Chondrocyte (in vitro differentiated cells): Measurements from ENCODE around the gene NXPE3. TPM values are rescaled to one million over a fixed set of nuclear protein-coding genes. Genes with fewer than 3 reads are reported as not detected.

ENCODE experiments used
- DNase-seq: peaks from one replicate; pipeline ENCODE4 v3.0.0; 2021; ENCODE audit warnings: mixed read lengths, low spot score
- H3K27ac Mint-ChIP-seq: one replicate; pipeline ENCODE4 v1.8.0; 2021; ENCODE audit warnings: mild to moderate bottlenecking, moderate library complexity, mixed read lengths; ENCODE audit not compliant: unreplicated experiment
- H3K27me3 Mint-ChIP-seq: 2 replicates; pipeline ENCODE4 v1.8.0; 2021; ENCODE audit warnings: low read depth, mixed read lengths
- H3K36me3 Mint-ChIP-seq: 2 replicates; pipeline ENCODE4 v1.8.0; 2021; ENCODE audit warnings: low read depth, mixed read lengths
- H3K4me1 Mint-ChIP-seq: 2 replicates; pipeline ENCODE4 v1.8.0; 2021; ENCODE audit warnings: low read depth, mild to moderate bottlenecking, mixed read lengths
- H3K4me3 Mint-ChIP-seq: one replicate; pipeline ENCODE4 v1.8.0; 2021; ENCODE audit warnings: mild to moderate bottlenecking, moderate library complexity, mixed read lengths; ENCODE audit not compliant: unreplicated experiment
- H3K9me3 Mint-ChIP-seq: 2 replicates; pipeline ENCODE4 v1.8.0; 2021; ENCODE audit warnings: low read depth, mixed read lengths
- CTCF ChIP-seq: fragments of 200-600 bp; sonication (generic); IDR thresholded peaks from 2 replicates; pipeline ENCODE4 v1.5.0; 2021; ENCODE audit warnings: antibody characterized with exemption, mild to moderate bottlenecking, moderate library complexity
- total RNA-seq: library from RNA; stranded (reverse); gene quantifications from 3 replicates; pipeline ENCODE4 v1.2.1, GENCODE V29; 2021

Gene NXPE3
- total RNA-seq, 1 donor from 2014 or later: 20.3 TPM

GRCh38 chr3:101838691-101839090, 59.7 kb downstream of the NXPE3 start:
- no peaks in the 10 kb centered on the region for H3K27me3 Mint-ChIP-seq
- no peak overlapping the region for H3K4me3 Mint-ChIP-seq
- no peak overlapping the region for H3K27ac Mint-ChIP-seq
- H3K9me3 Mint-ChIP-seq: peaks cover 9% of the 10 kb centered on the region
- H3K36me3 Mint-ChIP-seq: peaks cover 4% of the 10 kb centered on the region
- DNase-seq: no peak
- TF ChIP-seq CTCF: no peak
- peaks cover 32% of the 10 kb centered on the region for H3K4me1 Mint-ChIP-seq

- Mint-ChIP-seq H3K4me1 (peaks cover 32% of the 10 kb centered on the region), H3K27me3 (no peaks in the 10 kb centered on the region), H3K4me3 (no peak overlapping the region), H3K9me3 (peaks cover 9% of the 10 kb centered on the region), H3K36me3 (peaks cover 4% of the 10 kb centered on the region), H3K27ac (no peak overlapping the region)
- no peak for TF ChIP-seq CTCF
- DNase-seq: no peak
These were observed 61.1 kb downstream of the NXPE3 start for GRCh38 chr3:101840066-101840465.

GRCh38 chr3:101842245-101842934, 63.4 kb downstream of the NXPE3 start:
- H3K36me3 Mint-ChIP-seq: peaks cover 4% of the 10 kb centered on the region
- H3K27ac Mint-ChIP-seq: peak overlapping the region; percentile 45
- H3K9me3 Mint-ChIP-seq: peaks cover 9% of the 10 kb centered on the region
- H3K4me3 Mint-ChIP-seq: no peak overlapping the region
- H3K4me1 Mint-ChIP-seq: peaks cover 26% of the 10 kb centered on the region
- DNase-seq: no peak
- no peaks in the 10 kb centered on the region for H3K27me3 Mint-ChIP-seq
- TF ChIP-seq CTCF: no peak

- H3K4me3 Mint-ChIP-seq: no peak overlapping the region
- H3K27me3 Mint-ChIP-seq: no peaks in the 10 kb centered on the region
- no peak overlapping the region for H3K27ac Mint-ChIP-seq
- no peak for TF ChIP-seq CTCF
- H3K9me3 Mint-ChIP-seq: peaks cover 9% of the 10 kb centered on the region
- peaks cover 4% of the 10 kb centered on the region for H3K36me3 Mint-ChIP-seq
- H3K4me1 Mint-ChIP-seq: peaks cover 22% of the 10 kb centered on the region
- no peak for DNase-seq
These were observed 63.9 kb downstream of the NXPE3 start for GRCh38 chr3:101842935-101843330.

- Mint-ChIP-seq H3K4me1 (peaks cover 20% of the 10 kb centered on the region), H3K27me3 (no peaks in the 10 kb centered on the region), H3K27ac (no peak overlapping the region), H3K9me3 (peaks cover 9% of the 10 kb centered on the region), H3K36me3 (peaks cover 4% of the 10 kb centered on the region), H3K4me3 (no peak overlapping the region)
- TF ChIP-seq CTCF: no peak
- no peak for DNase-seq
These were observed 66.4 kb downstream of the NXPE3 start for GRCh38 chr3:101845425-101845824.
